Measurements from ENCODE around the gene KIF5C. TPM values are rescaled to one million over a fixed set of nuclear protein-coding genes. Genes with fewer than 3 reads are reported as not detected.

The KIF5C gene
- total RNA-seq, 1 experiment from 2014 or later, result 1.5 TPM

DNA sequence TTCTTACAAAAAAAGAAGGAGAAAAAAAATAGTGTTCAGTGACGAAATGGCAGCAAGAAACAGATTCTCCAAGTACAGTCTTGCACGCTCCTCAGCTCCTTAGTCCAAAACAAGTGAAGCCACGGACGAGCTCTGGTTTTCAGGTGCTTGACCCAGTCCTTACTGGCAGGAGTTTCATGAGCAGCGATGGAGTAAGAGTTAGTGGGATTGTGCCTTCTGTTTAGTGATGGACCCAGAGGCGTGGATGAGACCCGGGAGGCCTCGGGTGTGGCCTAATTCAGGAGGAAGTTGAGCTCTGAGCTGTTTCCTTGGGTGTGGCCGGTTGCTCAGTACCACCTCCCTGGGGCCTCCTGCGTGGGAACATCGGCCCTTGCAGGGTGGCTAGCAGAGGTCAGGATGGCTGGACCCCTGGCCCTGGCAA, 52.0 kb downstream of the KIF5C start:
- CTCF ChIA-PET, result interaction anchor here (0.7 to 1.2 kb wide), 3 partner anchors 21 to 127 kb away, joined by 3 to 7 read pairs (median 3); no protein-coding TSS in a partner anchor
- no peak overlapping the region for H3K4me3 ChIP-seq (ENCODE audit: low read depth, low read length)
- Mint-ChIP-seq H3K27me3 (ENCODE audit: insufficient read depth, unreplicated experiment) (no peaks in the 10 kb centered on the region), H3K4me3 (ENCODE audit: unreplicated experiment) (peak overlapping the region; percentile 25), H3K9me3 (ENCODE audit: unreplicated experiment) (no peaks in the 10 kb centered on the region), H3K36me3 (ENCODE audit: insufficient read depth, unreplicated experiment) (no peaks in the 10 kb centered on the region), H3K27ac (ENCODE audit: unreplicated experiment) (no peak overlapping the region), H3K4me1 (ENCODE audit: low read depth, unreplicated experiment) (peaks cover 6% of the 10 kb centered on the region)
- no peaks in the 10 kb centered on the region for H3K4me1 ChIP-seq
- TF ChIP-seq CTCF (IDR thresholded peaks at IDR 0.05; ENCODE audit: insufficient read depth in 1 of 2, low read depth in 1 of 2, low read length in 1 of 2, severe bottlenecking in 1 of 2, unreplicated experiment in 1 of 2), result no peak
- H3K27me3 ChIP-seq (replicated peaks; ENCODE audit: control insufficient read depth, insufficient read depth, low read length), result no peaks in the 10 kb centered on the region
- DNase-seq, result peak in 1 of 2 experiments; percentile 5
- POLR2A ChIA-PET, result no interaction called here
- BruUV-seq (replicated peaks), result no TSS peak
- H3K9me3 ChIP-seq, result no peaks in the 10 kb centered on the region
- intact Hi-C loops (cut with micrococcal nuclease; ENCODE audit: unreplicated experiment), result loop anchor here (1.0 kb wide), 1 partner anchor 63 kb away; no protein-coding TSS in a partner anchor
- no peaks in the 10 kb centered on the region for H3K36me3 ChIP-seq (ENCODE audit: control insufficient read depth, insufficient read depth, low read length)

DNA sequence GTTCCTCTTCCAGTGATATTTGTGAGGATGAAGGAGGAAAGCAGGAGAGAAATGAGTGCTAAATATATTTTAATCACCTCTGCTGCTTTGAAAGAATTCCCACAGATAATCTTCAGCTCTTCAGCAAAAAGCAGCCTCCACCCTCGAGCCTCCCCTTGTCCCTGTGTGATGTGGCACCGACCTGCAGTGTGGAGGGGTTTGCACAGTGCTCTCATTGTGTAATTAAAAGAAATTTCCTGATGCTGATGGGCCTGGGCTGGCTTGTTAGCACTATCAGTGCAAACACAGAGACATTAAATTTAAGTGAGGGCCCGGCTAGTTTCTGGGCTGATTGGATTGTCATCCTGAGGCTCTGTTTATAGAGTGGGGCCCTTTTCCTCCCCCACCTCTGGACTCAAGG, 53.4 kb downstream of the KIF5C start:
- no peak for TF ChIP-seq CTCF (IDR thresholded peaks at IDR 0.05; ENCODE audit: insufficient read depth in 1 of 2, low read depth in 1 of 2, low read length in 1 of 2, severe bottlenecking in 1 of 2, unreplicated experiment in 1 of 2)
- no peak for DNase-seq
- H3K27me3 ChIP-seq (replicated peaks; ENCODE audit: control insufficient read depth, insufficient read depth, low read length), result no peaks in the 10 kb centered on the region
- CTCF ChIA-PET, result interaction anchor here (0.9 kb wide), 1 partner anchor 60 kb away, joined by 3 read pairs; no protein-coding TSS in a partner anchor
- BruUV-seq (replicated peaks), result no TSS peak
- Mint-ChIP-seq H3K4me3 (ENCODE audit: unreplicated experiment) (no peak overlapping the region), H3K27ac (ENCODE audit: unreplicated experiment) (no peak overlapping the region), H3K36me3 (ENCODE audit: insufficient read depth, unreplicated experiment) (no peaks in the 10 kb centered on the region), H3K27me3 (ENCODE audit: insufficient read depth, unreplicated experiment) (no peaks in the 10 kb centered on the region), H3K4me1 (ENCODE audit: low read depth, unreplicated experiment) (peaks cover 6% of the 10 kb centered on the region), H3K9me3 (ENCODE audit: unreplicated experiment) (no peaks in the 10 kb centered on the region)
- no peak overlapping the region for H3K4me3 ChIP-seq (ENCODE audit: low read depth, low read length)
- intact Hi-C loops (cut with micrococcal nuclease; ENCODE audit: unreplicated experiment), result no loop called here
- H3K9me3 ChIP-seq, result no peaks in the 10 kb centered on the region
- H3K36me3 ChIP-seq (ENCODE audit: control insufficient read depth, insufficient read depth, low read length), result no peaks in the 10 kb centered on the region
- no peaks in the 10 kb centered on the region for H3K4me1 ChIP-seq
- POLR2A ChIA-PET, result no interaction called here

- ChIA-PET CTCF (no interaction called here), POLR2A (no interaction called here)
- no peaks in the 10 kb centered on the region for H3K36me3 Mint-ChIP-seq (ENCODE audit: insufficient read depth, unreplicated experiment)
- no peak overlapping the region for H3K27ac Mint-ChIP-seq (ENCODE audit: unreplicated experiment)
- H3K4me1 Mint-ChIP-seq (ENCODE audit: low read depth, unreplicated experiment), result peaks cover 6% of the 10 kb centered on the region
- H3K27me3 Mint-ChIP-seq (ENCODE audit: insufficient read depth, unreplicated experiment), result no peaks in the 10 kb centered on the region
- Histone ChIP-seq H3K9me3 (no peaks in the 10 kb centered on the region), H3K4me3 (ENCODE audit: low read depth, low read length) (no peak overlapping the region), H3K4me1 (no peaks in the 10 kb centered on the region), H3K36me3 (ENCODE audit: control insufficient read depth, insufficient read depth, low read length) (no peaks in the 10 kb centered on the region), H3K27me3 (replicated peaks; ENCODE audit: control insufficient read depth, insufficient read depth, low read length) (no peaks in the 10 kb centered on the region)
- DNase-seq, result no peak
- H3K4me3 Mint-ChIP-seq (ENCODE audit: unreplicated experiment), result no peak overlapping the region
- intact Hi-C loops (cut with micrococcal nuclease; ENCODE audit: unreplicated experiment), result no loop called here
- no TSS peak for BruUV-seq (replicated peaks)
- no peak for TF ChIP-seq CTCF (IDR thresholded peaks at IDR 0.05; ENCODE audit: insufficient read depth in 1 of 2, low read depth in 1 of 2, low read length in 1 of 2, severe bottlenecking in 1 of 2, unreplicated experiment in 1 of 2)
- no peaks in the 10 kb centered on the region for H3K9me3 Mint-ChIP-seq (ENCODE audit: unreplicated experiment)
Observed at GRCh38 chr2:148930046-148930775, 55.2 kb downstream of the KIF5C start.

Data from Caco-2 (cell line).